ENCODE results near the gene MEIS2.

MEIS2 gene

DNA sequence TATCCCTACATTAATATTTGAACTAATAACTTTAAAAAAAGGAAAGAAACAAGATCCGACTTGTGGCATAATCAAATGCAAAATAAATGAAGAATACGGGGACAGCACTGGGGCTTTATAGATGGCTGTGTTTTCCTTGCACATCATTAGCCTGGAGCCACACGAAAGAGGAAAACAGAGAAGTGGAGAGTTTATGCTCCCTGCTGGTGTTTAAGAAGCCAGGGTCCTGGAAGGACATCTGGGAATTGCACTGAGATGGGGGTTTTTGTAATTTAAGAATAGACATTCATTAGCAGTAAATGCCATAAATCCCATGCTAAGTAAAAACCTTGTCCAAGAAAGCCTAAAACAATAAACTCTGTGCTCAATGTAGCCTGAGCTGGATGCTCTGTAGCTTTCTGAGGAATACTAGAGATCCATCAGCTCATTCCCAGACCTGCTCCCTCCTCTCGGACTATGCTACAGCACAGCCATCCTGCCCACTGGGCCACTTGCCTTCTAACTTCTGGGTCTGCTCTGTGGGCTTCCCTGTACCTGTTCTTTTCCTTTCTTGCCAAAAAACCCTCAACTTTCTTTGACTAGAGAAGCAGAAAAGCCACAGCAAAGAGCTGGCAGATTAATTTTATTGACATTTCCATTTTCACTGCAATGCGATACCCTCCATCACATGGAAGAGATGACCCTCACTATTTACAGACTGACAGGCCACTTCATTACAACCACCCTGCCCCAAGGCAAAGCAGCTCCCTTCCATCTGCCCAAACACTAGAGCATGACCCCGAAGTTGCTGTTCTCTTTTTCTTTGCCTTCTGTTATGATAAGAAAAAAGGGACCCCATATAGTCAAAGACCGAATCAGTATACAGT, 62.3 kb downstream of the MEIS2 start:
- peak; percentile 44 for DNase-seq

DNA sequence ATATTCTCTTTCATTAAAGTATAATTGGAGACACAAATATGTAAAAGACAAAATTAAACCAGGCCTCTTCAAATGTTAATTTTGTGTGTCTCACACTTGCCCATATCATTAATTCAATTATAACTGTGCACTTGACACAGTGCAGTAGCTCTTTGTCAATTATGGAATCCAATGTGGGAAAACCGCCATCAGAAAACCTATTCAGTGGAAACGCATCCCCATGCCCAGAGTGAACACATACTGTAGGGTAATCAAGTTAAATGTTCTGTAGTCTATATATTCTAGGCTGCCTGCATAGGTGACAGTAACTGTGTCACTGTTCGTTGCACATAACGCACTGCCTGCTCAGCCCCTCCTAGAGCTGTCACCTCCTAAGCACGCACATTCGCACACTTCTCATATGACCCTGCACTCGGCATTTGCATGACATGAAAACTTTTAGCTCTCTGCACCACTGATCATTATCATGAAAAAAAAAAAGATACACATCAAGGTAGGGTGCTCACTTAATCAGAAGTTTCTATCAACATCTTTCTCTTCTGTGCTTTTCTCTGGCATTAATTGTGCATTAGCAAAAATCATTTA, 63.2 kb downstream of the MEIS2 start:
- DNase-seq, result peak; percentile 78

DNA sequence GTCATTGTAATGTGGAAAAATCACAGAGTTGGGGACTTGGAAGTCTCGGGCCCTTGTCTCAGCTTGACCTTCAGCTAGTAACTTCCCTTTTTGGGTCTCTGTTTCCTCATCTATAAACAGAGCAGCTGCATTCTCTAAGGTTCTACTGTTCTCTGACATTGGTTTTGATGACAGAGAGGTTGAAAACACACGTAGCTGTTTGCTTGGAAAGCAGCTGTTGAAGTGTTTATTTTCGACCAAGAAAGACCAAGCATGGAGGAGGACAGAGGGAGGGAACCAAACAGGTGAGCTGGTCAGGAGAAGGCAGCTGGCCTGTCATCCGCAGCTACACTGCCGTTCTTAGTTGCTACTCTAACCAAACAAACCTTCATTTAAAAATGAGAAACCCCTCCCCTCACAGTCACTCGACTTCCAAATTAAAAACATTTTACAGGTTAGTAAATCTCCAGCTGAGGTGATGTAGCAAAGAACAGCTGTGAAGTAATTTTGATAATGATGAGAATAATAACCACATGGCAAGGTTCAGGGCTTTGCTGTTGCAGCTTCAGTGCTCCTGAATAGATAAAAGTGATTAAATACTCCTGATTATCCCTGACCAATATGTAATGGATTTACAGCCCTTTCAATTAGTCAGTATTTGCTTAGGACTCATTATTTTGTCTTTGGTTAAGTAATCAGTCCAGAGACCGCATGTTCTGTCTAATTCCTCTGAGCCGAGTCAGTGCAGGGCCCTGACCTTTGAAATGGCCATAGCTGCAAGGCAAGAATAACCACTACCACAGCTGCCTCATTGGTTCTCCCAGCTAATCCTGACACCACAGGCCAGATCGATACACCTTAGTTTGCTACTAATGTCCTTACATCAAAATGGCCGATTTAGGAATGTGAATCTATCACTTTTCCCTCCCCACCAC, 65.3 kb downstream of the MEIS2 start:
- DNase-seq, result no peak

DNA sequence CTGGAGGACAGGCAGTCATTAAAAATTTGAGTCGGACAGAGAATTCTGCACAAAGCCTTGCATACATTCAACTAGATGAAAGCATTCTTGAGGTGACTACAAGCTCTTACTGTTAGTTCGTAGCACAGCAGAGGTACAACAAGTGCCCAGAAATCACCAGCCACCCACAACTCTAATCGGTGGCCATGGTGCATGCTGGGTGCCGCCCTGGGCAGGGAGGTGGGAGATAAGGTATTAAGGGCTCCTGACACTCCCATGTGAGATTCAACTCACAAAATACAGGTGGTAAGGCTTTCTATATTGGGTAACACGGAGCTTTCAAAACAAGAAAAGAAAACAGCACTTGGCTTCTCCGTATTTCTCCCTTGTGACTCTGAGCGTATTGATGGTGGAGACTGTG, 66.0 kb downstream of the MEIS2 start:
- no peak for DNase-seq

DNA sequence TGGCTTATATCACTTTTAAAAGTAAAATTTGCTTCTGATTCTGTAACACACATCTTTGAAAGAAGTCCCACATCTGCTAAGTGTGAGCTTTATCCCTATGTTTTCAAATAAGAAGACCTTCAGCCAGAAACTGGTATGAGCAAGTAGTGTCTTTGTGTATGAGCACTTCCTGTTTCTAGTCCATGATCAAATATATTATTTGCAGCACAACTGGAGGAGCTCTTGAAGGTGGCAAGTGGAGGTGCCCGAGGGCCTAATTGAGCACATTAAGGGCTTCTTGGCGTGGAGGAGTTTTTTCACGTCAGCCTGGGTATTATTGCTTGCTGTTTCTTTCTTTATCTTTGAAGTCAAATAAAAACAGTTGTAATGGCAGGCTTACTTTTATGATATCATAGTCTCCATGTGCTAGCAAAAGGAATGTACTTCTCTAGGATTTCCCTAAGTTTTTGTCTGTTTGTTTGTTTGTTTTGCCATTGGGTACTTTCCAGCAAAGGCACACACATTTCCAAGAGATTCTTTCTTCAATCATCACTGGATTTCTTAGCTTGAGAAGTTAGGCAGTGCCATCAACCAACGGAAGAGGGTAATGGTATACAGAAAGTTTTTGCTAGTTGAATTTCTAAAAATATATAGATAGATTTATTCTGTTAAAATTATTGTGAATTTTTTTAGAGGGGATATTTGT, 68.1 kb downstream of the MEIS2 start:
- DNase-seq, result no peak

DNA sequence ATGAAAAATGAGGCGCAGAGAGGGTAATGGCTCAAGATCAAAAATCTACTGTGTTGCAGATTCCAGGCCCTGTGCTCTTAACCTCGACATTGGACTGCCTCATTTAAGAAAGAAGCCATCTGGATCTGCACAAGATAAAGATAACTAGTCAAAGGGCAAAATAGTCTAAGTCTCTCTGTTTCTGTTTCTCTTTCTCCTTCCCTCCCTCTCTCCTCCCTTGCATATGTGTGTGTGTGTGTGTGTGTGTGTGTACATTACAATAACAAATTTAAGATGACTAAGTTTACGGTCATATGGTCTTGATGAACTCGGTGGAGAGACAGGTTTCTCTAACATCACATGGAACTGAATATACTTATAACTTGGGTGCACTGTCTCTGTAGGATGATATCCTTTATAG, 69.2 kb downstream of the MEIS2 start:
- no peak for DNase-seq

DNA sequence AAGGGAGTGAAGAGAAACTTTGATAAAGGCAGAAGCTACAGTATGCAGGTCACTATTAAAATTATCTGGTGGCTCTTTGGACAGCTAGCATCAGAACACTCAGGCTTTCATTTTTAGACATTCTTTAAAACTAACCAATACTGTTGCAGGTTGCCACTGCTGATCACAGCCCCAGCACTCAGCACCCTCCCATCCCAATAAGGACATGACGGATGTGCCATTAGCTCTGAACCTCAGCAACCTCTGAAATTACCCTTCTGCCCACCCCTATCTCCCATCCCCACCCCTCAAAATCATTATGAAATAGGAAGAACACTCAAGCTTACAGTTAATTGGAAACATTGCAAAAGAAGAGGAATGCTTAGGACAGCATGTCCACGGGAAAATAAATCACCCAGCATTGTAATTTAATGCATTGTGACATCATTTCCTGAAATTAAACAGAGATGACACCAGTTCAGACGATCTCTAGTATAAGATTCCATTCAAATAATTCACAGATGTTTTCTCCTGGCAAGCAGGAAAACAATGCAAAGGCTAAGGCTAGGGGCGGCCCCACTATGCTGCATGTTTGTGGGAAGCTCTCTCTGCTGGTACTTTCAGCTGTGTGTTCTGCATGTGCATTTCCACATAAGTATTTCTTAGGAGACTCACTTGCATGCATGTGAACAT, 71.6 kb downstream of the MEIS2 start:
- no peak for DNase-seq

DNA sequence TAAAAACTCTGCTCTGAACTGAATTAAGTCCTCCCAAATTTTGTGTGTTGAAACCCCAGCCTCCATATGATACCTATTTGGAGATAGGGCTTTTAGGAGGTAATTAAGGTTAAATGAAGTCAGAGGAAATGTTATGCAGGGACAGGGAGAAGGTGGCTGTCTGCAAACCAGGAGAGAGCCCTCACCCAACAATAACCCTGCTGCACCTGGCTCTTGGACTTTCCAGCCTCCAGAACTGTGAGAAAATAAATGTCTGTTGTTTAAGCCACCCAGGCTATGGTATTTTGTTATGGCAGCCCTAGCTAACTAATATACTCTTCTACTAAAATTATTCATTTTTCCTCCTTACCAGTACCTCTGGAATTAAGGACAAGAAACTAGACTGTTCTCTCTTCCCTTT, 79.5 kb downstream of the MEIS2 start:
- DNase-seq, result no peak

DNA sequence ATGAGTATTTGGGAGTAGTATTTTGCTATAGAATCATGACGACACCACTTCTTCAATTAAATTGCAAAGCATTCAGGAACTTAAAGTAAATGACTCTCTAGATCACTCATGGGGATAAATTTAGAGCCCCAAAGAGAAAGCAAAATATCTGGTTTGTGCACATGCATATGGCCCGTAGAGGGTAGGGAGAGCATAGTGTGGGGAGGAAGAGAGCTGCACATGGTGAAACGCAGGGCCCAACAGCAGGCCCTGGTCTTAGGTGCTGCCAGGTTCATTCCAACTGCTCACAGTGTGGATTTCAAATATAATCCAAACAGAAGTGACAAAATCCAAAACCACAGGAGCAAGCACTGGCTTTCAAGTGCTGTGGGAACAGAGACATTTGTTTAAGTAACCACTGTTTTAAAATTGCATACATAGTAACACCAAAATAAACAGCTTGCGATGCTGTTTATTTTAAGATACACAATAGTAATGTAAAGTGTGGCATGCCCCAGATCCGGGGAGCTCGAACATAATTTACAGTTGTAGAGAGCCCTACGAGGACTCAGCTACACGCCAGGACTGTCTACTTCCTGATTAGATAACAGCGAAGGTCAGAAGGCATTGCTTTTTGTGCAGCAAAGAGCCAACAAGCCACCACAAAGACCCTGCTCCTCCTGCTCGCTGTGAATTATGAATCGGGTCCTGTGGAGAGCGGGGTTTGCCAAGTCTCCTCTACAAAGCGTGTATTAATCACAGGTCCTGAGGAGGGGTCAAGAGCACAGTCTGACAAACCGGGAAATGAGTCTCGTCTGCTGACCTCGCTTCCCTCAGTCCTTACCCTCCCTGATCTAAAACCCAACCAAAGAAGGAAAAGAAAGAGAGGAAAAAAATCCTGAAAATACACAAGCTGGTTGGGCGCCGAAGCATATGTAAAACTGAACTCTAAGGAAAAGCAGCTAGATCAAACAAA, 80.6 kb downstream of the MEIS2 start:
- peak; percentile 73 for DNase-seq

DNA sequence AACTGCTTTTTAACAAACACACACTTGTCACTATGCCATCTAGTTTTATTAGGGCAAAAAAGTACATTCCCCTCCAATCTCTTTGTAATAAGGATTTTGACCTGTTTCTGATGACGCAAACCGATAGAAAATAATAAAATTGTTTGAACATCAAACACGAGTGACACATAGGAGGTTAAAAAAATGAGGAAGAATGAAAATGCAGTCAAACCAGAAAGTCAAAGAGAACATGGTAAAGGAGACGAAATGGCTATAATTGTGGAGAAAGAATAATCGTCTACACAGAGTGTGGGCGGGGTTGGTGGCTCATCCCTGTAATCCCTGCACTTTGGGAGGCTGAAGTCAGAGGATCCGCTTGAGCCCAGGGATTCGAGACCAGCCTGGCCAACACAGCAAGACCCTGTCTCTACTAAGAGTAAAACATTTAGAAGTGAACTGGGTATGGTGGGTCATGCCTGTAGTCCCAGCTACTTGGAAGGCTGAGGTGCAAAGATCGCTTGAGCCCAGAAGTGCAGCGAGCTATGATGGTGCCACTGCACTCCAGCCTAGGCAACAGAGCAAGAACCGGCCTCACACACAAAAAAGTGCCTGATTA, 83.2 kb downstream of the MEIS2 start:
- no peak for DNase-seq

DNA sequence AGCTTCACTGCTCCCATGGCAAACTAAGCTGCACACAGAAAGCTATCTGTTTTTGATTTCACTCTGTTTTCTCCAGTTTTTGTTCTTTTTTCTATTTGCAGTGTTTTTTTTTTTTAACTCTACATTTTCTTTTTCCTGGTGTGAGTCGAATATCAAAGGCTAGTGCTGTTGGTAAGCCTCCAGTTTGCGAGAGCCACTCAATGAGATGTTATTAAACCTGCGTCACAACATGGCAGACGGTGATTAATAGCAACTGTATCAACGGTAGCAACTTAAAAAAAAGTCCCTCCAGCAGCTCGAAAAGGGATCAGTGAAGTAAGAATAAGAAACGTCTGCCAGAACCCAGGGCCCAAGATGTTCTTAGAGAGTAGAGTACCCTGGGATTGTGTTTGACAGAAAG, 84.1 kb downstream of the MEIS2 start:
- no peak for DNase-seq

DNA sequence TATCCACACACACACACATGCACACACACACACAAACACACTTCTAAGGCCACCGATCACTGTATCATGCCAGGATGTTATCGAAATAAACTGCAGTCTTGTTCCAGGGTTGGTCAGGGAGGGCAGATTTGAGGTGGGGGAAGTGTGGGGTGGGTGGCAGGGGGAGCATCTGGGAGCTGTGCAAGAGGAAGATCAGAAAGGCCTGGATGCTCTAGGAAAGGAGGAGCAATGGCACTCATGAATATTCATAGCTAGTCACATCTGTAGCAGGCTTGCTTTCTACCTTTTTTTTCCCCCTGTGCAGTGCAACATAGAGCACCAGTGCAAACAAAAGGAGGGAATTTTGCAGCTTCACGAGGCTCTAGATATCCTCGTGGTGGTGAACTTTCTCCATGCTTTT, 84.9 kb downstream of the MEIS2 start:
- peak; percentile 14 for DNase-seq

DNA sequence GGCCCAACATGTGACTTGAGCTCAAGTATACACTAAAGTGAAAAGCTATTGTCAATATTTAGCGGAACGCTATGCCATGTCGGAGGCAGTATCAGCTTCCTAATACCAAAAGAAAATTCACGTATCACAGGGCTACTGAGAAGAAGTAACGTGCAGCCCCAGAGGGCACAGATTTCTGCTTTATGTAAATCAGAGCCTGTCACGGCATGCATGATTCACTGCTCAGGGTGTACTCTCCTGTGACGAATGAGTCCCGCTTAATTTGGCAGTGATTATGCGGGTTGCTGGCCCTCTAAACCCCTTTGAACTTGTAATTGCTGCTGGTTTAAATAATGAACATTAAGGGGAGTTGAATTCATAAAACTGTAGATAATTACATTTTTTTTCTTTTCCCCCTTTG, 85.3 kb downstream of the MEIS2 start:
- peak; percentile 26 for DNase-seq

DNA sequence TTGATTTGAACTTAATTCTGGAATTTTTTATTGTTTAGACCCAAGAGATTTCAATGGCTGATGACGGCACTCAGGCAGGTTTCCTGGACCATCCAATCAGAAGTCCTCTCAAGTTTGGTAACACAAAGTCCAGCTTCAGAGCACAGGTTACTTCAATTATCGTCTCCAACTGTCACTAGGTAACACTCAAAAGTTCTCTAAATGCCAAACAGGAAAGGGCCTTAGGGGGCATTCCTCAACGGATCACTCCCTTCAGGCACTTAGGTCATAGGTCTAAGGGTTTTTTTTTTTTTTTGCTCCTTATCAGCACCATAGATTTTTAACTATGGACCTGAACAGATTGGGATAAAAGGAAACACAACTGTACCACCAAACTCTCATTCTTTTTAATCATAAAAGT, 85.8 kb downstream of the MEIS2 start:
- no peak for DNase-seq

DNA sequence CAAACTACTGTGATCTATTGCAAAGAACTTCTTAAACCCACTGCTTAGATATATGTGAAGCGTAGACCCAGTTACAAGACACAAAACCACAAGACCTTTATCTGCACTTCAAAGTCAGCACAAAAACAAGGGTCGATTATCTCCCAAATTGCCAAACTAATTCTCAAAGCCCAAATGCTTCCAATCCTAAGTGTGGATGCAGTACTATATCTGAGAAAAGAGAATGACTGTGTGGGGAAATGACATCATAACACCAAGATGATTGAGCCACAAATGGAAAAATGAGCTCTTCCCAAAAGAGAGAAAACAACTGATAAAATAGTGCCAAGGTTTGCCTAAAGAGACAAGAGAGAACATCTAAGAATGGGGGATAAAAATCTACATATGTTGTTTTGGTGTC, 86.2 kb downstream of the MEIS2 start:
- DNase-seq, result no peak

DNA sequence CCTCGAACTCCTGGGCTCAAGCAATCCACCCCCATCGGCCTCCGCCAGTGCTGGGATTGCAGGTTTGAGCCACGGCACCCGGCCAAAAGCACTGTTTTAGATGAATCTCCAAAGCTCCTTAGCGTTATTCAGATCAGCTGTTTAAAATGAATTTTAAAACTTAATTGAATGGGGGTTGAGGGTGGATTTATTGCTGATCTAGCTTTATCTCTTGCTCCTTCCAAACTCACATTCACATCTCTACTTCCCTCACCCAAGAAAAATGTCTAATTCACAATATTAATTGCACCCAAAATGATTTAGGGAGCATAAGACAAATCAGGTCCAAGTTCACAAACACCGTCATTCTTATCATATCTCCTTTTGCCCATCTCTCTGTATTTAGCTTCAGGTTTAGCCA, 89.8 kb downstream of the MEIS2 start:
- no peak for DNase-seq

DNA sequence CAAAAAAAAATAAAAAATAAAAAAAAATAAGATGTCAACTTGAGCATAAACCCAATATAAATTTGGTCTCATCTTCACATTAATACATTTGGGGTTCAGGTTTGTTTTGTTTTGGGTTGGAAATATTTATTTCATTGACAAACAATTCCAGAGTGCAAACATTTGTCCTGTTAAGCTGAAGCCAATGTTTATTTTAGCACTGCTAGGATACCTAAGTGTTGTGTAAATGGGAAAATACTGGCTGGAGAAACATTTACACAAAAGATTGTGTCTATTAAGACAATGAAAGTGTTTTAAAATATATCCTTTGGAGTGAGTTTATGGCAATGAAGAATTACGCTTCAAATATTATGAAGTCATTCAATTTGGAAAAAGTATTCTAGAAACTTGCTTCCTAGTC, 91.1 kb downstream of the MEIS2 start:
- DNase-seq, result no peak

DNA sequence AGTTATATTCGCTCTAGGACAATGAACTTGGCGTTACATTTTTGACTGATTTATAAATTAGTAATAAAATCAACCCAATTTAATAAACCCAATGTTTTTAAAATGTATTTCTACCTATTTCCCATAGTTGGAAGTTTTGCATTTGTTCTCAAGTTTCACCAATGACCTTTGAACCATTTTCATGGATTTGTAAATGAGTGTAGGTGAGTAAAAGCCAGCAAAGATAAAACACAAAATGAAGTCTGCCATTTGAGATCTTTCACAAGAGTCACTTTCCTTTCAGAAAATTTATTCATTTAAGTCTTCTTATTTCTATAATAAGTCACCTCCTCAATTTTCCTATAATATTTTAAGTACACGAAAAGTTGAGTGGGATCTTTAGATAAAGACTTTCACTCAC, 92.1 kb downstream of the MEIS2 start:
- no peak for DNase-seq

DNA sequence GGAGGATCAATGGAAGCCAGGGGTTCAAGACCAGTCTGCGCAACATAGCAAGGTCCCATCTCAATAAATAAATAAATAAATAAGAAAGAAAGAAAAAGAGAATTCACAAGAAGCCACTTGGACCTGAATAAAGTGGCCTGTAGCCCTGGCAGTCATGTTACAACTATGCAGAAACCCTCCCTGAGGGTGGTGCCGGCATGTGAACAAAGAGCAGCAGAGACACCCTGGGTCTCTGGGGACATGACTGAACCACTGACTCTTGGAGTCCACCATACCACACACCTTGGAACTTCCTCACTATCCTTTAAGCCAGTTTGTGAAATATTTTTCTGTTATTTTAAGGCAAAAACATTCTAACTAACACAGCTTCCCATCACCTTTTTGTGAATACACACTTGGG, 93.0 kb downstream of the MEIS2 start:
- DNase-seq, result no peak

DNA sequence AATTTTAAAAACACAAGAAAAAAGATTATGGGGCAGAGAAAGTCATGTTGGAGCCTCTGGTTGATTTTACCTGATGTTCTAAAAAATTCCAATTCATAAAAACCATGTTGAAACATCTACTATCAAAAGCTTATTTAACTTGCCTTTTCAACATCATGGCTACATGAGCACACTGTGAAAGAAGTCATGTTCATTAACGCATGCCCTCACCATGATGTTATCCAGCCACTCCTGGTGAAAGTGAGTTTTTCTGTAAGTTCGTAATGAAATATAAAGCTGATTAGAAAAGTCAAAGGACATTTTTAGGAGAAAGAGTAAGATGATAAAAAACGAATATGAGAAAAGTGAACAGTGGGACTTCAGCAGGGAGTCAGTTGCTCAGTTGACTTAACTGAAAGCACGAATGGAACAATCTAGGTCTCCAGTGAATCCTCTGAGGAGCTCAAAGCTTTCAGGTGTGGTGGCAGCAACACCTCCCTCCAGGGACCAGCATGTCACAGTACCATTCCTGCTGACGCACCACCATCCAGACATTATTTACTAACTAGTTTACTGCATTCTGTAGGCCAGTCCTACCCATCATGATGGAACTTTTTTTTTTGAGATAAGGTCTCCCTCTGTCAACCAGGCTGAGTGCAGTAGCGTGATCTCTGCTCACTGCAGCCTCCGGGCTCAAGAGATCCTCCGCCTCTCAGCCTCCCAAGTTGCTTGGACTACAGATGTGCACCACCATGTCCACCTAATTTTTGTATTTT, 95.2 kb downstream of the MEIS2 start:
- DNase-seq, result no peak

Measured in NCI-H526 treated with DMSO at 0.1 percent for 48 hours (cell line).